Keratinocyte (primary cell): Measurements from ENCODE around the gene CDKN2AIP.

ENCODE experiments used
- EZH2 ChIP-seq: IDR thresholded peaks from one replicate; pipeline ENCODE4 v1.6.1; 2012; ENCODE audit warnings: inconsistent platforms, mild to moderate bottlenecking, low read length, moderate library complexity
- TF ChIP-seq, protein P1 (sequence below), 3 experiments: IDR thresholded peaks in 1 of 3; conservative IDR thresholded peaks in 1 of 3; optimal IDR thresholded peaks in 1 of 3; 2 replicates in 2 of 3; 3 replicates in 1 of 3; pipeline versions ENCODE3 to v1.5.1; 2011; ENCODE audit warnings: low read length in 3 of 3, mild to moderate bottlenecking in 3 of 3, moderate library complexity in 2 of 3, control low read depth in 1 of 3, inconsistent platforms in 1 of 3; ENCODE audit not compliant: insufficient read depth in 2 of 3; ENCODE audit errors: extremely low read depth in 1 of 3

DNA sequence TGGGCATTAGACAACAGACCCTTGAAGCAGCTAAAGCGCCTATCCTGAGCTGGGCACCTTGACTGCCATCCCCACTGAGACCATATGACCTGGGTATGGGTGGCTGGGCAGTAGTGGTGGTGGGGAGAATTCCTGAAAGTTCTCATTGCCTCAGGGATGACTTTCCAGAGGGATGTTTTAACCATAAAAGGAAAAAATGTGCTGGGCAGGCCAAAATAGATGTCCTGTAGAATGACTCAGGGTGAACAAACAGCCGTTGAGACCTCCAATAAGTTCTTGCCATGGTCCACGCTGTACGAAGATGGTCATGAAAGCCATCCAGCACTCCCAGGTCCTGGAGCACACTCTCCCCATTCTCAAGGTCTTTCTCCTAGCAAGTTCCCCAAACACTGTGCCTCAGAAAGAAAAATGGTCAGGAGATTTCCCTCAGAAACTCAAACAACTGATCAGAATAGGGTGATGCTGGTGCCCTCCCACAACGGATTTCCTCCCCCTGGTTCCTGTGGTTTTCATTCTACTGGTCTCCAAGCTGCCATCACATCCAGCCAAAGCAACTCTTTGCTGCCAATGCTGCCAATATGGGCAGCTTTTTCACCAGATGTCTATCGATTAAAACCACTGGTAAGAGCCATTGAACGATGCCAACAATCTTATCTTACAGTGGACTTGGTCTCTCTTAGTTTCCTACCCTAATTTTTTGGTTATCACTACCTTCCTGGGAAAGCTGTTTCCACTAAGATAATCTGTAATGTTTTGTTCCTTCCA lies 11.2 kb downstream of the CDKN2AIP start:
- TF ChIP-seq, protein P1, sequence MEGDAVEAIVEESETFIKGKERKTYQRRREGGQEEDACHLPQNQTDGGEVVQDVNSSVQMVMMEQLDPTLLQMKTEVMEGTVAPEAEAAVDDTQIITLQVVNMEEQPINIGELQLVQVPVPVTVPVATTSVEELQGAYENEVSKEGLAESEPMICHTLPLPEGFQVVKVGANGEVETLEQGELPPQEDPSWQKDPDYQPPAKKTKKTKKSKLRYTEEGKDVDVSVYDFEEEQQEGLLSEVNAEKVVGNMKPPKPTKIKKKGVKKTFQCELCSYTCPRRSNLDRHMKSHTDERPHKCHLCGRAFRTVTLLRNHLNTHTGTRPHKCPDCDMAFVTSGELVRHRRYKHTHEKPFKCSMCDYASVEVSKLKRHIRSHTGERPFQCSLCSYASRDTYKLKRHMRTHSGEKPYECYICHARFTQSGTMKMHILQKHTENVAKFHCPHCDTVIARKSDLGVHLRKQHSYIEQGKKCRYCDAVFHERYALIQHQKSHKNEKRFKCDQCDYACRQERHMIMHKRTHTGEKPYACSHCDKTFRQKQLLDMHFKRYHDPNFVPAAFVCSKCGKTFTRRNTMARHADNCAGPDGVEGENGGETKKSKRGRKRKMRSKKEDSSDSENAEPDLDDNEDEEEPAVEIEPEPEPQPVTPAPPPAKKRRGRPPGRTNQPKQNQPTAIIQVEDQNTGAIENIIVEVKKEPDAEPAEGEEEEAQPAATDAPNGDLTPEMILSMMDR (optimal IDR thresholded peaks at IDR 0.05 in 1 of 3, IDR thresholded peaks at IDR 0.05 in 1 of 3, conservative IDR thresholded peaks at IDR 0.05 in 1 of 3; ENCODE audit: extremely low read depth in 1 of 3, insufficient read depth in 2 of 3, low read length in 3 of 3), result no peak
- TF ChIP-seq EZH2, result no peak
